SH-SY5Y (cell line): Measurements from ENCODE around the gene ASB10.

ENCODE experiments used
- GATA2 ChIP-seq: IDR thresholded peaks from 2 replicates; pipeline ENCODE4 v1.6.1; 2011; ENCODE audit warnings: mild to moderate bottlenecking, low read depth, low read length
- GATA3 ChIP-seq: IDR thresholded peaks from 2 replicates; pipeline ENCODE4 v1.6.1; 2011; ENCODE audit warnings: low read depth, mild to moderate bottlenecking, low read length, moderate library complexity

- TF ChIP-seq GATA2 = no peak
- TF ChIP-seq GATA3 = no peak
Observed at GRCh38 chr7:151206914-151207313, 19.9 kb upstream of the ASB10 start.
